Measurements from ENCODE around the gene DMWD.

Gene DMWD

DNA sequence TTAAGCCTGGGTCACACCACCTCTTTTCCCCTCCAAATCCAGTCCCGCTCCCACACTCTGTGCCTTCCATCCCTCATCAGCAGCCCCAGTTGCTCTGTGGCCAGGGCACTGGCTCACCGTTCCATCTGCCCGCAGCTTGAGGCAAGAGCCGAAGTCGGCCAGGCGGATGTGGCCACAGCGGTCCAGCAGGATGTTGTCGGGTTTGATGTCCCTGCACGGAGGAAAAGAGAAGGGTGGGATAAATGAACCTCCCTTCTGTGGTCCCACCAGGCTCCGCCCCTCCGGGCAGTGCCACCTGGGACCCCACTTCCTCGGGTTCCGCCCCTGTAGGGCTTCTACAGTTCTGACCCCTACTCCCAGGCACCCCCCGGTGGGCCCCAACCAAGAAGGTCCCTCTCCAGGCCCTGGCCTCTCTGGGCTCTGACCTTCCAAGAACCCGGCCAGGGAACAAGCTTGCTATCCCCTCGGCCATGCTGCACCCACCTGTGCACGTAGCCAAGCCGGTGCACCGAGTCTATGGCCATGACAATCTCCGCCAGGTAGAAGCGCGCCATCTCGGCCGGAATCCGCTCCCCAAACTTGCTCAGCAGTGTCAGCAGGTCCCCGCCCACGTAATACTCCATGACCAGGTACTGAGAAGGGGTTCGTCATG lies 14.5 kb downstream of the DMWD start:
- H3K9me3 ChIP-seq (ENCODE audit: control insufficient read depth, insufficient read depth, low read length): no peaks in the 10 kb centered on the region
- no peak overlapping the region for H3K9ac ChIP-seq (ENCODE audit: low read depth, low read length)
- no peak overlapping the region for H3K4me3 ChIP-seq (ENCODE audit: low read depth, low read length)
- H3K36me3 ChIP-seq (ENCODE audit: control insufficient read depth, insufficient read depth, low read length): peaks cover 12% of the 10 kb centered on the region
- H3K27me3 ChIP-seq (ENCODE audit: control insufficient read depth, insufficient read depth, low read length): peaks cover 14% of the 10 kb centered on the region; the same call in 1 of the 2 replicates
- H3K4me1 ChIP-seq (ENCODE audit: control insufficient read depth, insufficient read depth, low read length): peaks cover 17% of the 10 kb centered on the region
- H3K27ac ChIP-seq (ENCODE audit: low read depth, low read length): no peak overlapping the region

DNA sequence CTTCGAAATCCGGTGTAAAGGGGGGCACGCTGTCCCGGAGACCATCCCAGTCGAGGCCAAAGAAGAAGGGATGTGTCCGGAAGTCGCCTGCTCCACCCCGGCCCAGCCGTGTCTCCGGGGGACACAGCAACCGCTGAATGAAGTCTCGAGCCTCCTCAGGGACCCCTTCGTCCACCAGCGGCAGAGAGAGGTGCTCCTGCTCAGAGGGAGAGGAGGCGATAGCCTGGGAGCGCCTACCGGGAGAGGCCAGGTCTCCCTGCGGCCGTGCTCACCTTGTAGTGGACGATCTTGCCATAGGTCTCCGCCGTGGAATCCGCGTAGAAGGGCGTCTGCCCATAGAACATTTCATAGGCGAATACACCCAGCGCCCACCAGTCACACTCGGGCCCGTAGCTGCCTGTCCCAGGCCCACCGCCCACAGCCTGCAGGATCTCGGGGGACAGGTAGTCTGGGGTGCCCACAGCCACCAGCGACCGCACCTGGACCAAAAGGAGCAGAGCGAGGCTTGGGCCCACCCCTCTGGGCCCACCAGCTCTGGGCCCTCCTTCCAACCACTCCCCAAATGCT lies 15.2 kb downstream of the DMWD start:
- peaks cover 14% of the 10 kb centered on the region for H3K4me1 ChIP-seq (ENCODE audit: control insufficient read depth, insufficient read depth, low read length)
- peaks cover 12% of the 10 kb centered on the region for H3K36me3 ChIP-seq (ENCODE audit: control insufficient read depth, insufficient read depth, low read length)
- peaks cover 14% of the 10 kb centered on the region; the same call in 1 of the 2 replicates for H3K27me3 ChIP-seq (ENCODE audit: control insufficient read depth, insufficient read depth, low read length)
- H3K9ac ChIP-seq (ENCODE audit: low read depth, low read length): no peak overlapping the region
- H3K27ac ChIP-seq (ENCODE audit: low read depth, low read length): no peak overlapping the region
- no peak overlapping the region for H3K4me3 ChIP-seq (ENCODE audit: low read depth, low read length)
- no peaks in the 10 kb centered on the region for H3K9me3 ChIP-seq (ENCODE audit: control insufficient read depth, insufficient read depth, low read length)

DNA sequence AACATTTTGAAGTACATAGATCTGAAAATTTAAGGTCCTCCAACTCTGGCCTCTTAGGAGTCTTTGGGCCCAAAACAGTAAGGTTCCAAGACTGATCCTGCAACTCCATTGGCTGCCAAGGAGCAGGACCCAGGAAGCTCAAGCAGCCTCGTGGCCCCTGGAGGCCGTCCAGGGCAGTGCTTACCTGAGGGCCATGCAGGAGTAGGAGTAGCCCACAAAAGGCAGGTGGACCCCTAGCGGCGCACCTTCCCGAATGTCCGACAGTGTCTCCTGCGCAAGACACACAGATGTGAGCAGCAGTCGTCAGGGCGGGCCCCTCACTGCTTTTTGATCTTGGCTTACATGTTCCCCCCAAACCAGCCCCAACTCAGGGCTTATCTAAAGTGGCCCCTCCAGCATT lies 17.9 kb downstream of the DMWD start:
- H3K36me3 ChIP-seq (ENCODE audit: control insufficient read depth, insufficient read depth, low read length): peaks cover 12% of the 10 kb centered on the region

DNA sequence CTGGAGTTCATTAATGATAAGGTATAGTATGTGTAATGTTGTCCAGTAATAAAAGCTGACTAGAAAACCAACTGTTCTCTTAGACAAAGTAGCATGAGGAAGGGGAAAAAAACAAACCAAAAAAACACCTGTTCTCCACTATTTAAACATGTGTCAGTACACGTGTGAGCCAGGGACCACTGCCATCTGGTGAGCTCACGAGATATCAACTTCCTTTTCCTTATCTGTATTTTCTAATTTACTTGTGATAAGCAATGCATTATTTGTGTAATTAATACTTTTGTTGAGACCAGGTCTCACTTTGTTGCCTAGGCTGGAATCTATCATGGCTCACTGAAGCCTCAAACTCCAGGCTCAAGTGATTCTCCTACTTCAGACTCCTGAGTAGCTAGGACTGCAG lies 19.3 kb downstream of the DMWD start:
- Histone ChIP-seq H3K27ac (ENCODE audit: low read depth, low read length) (no peak overlapping the region), H3K4me1 (ENCODE audit: control insufficient read depth, insufficient read depth, low read length) (peaks cover 9% of the 10 kb centered on the region; the same call in 1 of the 2 replicates), H3K9ac (ENCODE audit: low read depth, low read length) (no peak overlapping the region), H3K9me3 (ENCODE audit: control insufficient read depth, insufficient read depth, low read length) (no peaks in the 10 kb centered on the region), H3K27me3 (ENCODE audit: control insufficient read depth, insufficient read depth, low read length) (no peaks in the 10 kb centered on the region), H3K4me3 (ENCODE audit: low read depth, low read length) (no peak overlapping the region), H3K36me3 (ENCODE audit: control insufficient read depth, insufficient read depth, low read length) (peaks cover 12% of the 10 kb centered on the region)

More for the DNA sequence above, 17.9 kb downstream of the DMWD start:
- H3K9me3 ChIP-seq (ENCODE audit: control insufficient read depth, insufficient read depth, low read length): no peaks in the 10 kb centered on the region
- no peak overlapping the region for H3K4me3 ChIP-seq (ENCODE audit: low read depth, low read length)
- H3K9ac ChIP-seq (ENCODE audit: low read depth, low read length): no peak overlapping the region
- 0 out of 2 replicates have a peak, but pooled peaks cover 1% of the 10 kb centered on the region for H3K27me3 ChIP-seq (ENCODE audit: control insufficient read depth, insufficient read depth, low read length)
- H3K27ac ChIP-seq (ENCODE audit: low read depth, low read length): no peak overlapping the region
- peaks cover 15% of the 10 kb centered on the region for H3K4me1 ChIP-seq (ENCODE audit: control insufficient read depth, insufficient read depth, low read length)

DNA sequence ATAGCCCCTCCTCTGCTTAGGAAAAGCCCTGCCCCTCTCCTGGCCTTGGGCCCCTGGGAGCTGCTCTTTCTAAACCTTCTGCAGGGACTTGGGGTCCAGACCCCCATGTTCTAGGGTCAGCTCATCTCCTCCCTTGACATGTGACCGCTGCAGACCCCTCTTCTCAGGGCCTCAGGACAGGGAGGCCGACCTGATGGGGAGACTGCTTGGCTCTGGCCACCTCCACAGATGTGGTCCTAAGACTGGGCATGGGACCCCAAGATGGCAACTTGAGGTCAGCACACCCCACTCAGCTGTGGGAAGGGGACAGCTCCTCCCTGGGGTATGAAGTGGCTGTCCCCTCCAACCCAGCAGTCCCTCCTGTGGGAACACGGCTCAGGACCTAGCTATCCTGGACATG lies 19.7 kb downstream of the DMWD start:
- H3K27ac ChIP-seq (ENCODE audit: low read depth, low read length): no peak overlapping the region
- H3K27me3 ChIP-seq (ENCODE audit: control insufficient read depth, insufficient read depth, low read length): no peaks in the 10 kb centered on the region
- H3K9me3 ChIP-seq (ENCODE audit: control insufficient read depth, insufficient read depth, low read length): no peaks in the 10 kb centered on the region

DNA sequence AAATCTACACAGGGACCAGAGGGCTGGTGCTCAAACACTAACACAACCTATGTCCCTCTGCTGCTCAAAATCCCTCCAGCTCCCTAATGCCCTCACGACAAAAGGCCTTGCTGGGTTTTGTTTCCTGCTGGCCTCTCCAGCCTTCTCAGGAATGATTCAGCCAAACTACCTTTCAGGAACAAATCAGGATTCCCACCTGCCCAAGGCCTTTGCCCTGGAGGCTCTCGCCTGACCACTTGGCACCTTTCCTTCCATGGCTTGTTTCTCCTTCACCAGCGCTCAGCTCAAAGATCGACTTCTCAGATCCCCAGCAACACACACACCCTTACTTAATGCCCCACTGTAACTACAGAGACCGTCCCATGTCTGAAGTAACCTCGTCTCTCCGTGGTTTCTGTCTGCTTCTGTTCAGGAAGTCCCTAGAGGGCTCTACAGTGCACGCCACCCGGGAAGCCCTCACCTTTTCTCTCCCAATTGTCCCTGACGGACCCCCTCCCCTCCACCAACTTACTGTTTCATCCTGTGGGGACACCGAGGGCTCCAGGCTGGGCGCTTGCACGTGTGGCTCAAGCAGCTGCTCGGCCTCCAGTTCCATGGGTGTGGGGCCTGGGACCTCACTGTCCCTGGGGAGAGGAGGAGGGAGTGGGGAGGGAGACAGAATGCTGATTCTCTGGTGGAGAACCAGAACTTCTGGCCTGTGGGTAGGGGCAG lies 20.4 kb downstream of the DMWD start:
- Histone ChIP-seq H3K27ac (ENCODE audit: low read depth, low read length) (peak overlapping the region; percentile 35), H3K4me3 (ENCODE audit: low read depth, low read length) (no peak overlapping the region), H3K9ac (ENCODE audit: low read depth, low read length) (no peak overlapping the region), H3K9me3 (ENCODE audit: control insufficient read depth, insufficient read depth, low read length) (no peaks in the 10 kb centered on the region), H3K36me3 (ENCODE audit: control insufficient read depth, insufficient read depth, low read length) (peaks cover 8% of the 10 kb centered on the region), H3K4me1 (ENCODE audit: control insufficient read depth, insufficient read depth, low read length) (peaks cover 9% of the 10 kb centered on the region; the same call in 1 of the 2 replicates), H3K27me3 (ENCODE audit: control insufficient read depth, insufficient read depth, low read length) (no peaks in the 10 kb centered on the region)

More for the DNA sequence above, 19.7 kb downstream of the DMWD start:
- Histone ChIP-seq H3K4me3 (ENCODE audit: low read depth, low read length) (no peak overlapping the region), H3K9ac (ENCODE audit: low read depth, low read length) (no peak overlapping the region), H3K4me1 (ENCODE audit: control insufficient read depth, insufficient read depth, low read length) (peaks cover 9% of the 10 kb centered on the region; the same call in 1 of the 2 replicates), H3K36me3 (ENCODE audit: control insufficient read depth, insufficient read depth, low read length) (peaks cover 12% of the 10 kb centered on the region)

DNA sequence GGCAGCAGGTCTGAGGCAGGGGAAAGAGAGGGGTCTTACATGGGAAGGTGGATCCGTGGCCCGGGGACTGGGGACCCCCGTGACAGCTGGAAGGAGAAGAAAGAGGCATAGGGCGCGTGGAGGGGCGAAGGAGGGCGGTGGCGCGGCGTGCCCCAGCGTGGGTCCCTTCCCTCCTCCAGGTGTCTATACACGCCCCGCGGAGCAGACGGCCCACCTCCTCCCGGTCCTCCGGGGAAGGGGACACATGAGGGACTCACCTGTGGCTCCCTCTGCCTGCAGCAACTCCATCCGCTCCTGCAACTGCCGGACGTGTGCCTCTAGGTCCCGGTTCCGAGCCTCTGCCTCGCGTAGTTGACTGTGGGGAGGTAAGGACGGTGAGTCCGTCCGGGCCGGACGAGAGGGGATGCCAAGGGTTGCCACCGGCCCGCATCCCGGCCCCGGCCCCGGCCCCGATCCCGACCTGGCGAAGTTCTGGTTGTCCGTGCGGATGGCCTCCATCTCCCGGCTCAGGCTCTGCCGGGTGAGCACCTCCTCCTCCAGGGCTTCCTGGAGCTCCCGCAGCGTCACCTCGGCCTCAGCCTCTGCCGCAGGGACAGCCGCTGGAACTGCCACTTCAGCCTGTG lies 21.2 kb downstream of the DMWD start:
- peak overlapping the region; percentile 72 for H3K4me3 ChIP-seq (ENCODE audit: low read depth, low read length)
- no peaks in the 10 kb centered on the region for H3K36me3 ChIP-seq (ENCODE audit: control insufficient read depth, insufficient read depth, low read length)
- H3K27ac ChIP-seq (ENCODE audit: low read depth, low read length): peak overlapping the region; percentile 35
- peaks cover 16% of the 10 kb centered on the region; the same call in 1 of the 2 replicates for H3K4me1 ChIP-seq (ENCODE audit: control insufficient read depth, insufficient read depth, low read length)
- no peaks in the 10 kb centered on the region for H3K9me3 ChIP-seq (ENCODE audit: control insufficient read depth, insufficient read depth, low read length)
- H3K9ac ChIP-seq (ENCODE audit: low read depth, low read length): 0 out of 2 replicates have a peak overlapping the region, but pooled peaks have one; percentile 26
- H3K27me3 ChIP-seq (ENCODE audit: control insufficient read depth, insufficient read depth, low read length): no peaks in the 10 kb centered on the region

DNA sequence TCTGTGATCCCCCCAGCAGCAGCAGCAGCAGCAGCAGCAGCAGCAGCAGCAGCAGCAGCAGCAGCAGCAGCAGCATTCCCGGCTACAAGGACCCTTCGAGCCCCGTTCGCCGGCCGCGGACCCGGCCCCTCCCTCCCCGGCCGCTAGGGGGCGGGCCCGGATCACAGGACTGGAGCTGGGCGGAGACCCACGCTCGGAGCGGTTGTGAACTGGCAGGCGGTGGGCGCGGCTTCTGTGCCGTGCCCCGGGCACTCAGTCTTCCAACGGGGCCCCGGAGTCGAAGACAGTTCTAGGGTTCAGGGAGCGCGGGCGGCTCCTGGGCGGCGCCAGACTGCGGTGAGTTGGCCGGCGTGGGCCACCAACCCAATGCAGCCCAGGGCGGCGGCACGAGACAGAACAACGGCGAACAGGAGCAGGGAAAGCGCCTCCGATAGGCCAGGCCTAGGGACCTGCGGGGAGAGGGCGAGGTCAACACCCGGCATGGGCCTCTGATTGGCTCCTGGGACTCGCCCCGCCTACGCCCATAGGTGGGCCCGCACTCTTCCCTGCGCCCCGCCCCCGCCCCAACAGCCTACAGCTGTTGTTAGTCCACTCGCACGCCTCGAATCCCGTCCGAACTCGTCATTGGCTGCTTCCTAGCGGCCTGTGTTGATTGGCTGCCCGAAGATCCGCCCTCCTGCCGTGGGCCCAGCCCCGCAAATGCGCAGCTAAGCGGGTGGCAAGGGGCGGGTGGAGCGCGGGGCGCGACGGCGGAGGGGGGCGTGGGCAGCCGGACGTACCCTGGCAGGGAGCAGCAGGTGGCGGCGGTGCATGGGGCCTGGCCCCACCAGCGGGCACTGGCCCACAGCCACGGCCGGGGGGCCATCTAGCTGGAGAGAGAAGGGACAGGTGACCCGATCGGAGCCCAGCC lies 22.2 kb downstream of the DMWD start:
- Histone ChIP-seq H3K4me3 (ENCODE audit: low read depth, low read length) (peak overlapping the region; percentile 72), H3K4me1 (ENCODE audit: control insufficient read depth, insufficient read depth, low read length) (peaks cover 18% of the 10 kb centered on the region; the same call in 1 of the 2 replicates), H3K9me3 (ENCODE audit: control insufficient read depth, insufficient read depth, low read length) (no peaks in the 10 kb centered on the region), H3K27me3 (ENCODE audit: control insufficient read depth, insufficient read depth, low read length) (no peaks in the 10 kb centered on the region), H3K9ac (ENCODE audit: low read depth, low read length) (peak overlapping the region; percentile 76), H3K36me3 (ENCODE audit: control insufficient read depth, insufficient read depth, low read length) (no peaks in the 10 kb centered on the region), H3K27ac (ENCODE audit: low read depth, low read length) (peak overlapping the region; percentile 98)

DNA sequence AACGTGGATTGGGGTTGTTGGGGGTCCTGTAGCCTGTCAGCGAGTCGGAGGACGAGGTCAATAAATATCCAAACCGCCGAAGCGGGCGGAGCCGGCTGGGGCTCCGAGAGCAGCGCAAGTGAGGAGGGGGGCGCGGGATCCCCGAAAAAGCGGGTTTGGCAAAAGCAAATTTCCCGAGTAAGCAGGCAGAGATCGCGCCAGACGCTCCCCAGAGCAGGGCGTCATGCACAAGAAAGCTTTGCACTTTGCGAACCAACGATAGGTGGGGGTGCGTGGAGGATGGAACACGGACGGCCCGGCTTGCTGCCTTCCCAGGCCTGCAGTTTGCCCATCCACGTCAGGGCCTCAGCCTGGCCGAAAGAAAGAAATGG lies 22.8 kb downstream of the DMWD start:
- Histone ChIP-seq H3K9ac (ENCODE audit: low read depth, low read length) (peak overlapping the region; percentile 62), H3K27ac (ENCODE audit: low read depth, low read length) (peak overlapping the region; percentile 98), H3K4me1 (ENCODE audit: control insufficient read depth, insufficient read depth, low read length) (peaks cover 24% of the 10 kb centered on the region)

More for the DNA sequence above, 22.8 kb downstream of the DMWD start:
- peak overlapping the region; percentile 72 for H3K4me3 ChIP-seq (ENCODE audit: low read depth, low read length)
- no peaks in the 10 kb centered on the region for H3K9me3 ChIP-seq (ENCODE audit: control insufficient read depth, insufficient read depth, low read length)
- no peaks in the 10 kb centered on the region for H3K36me3 ChIP-seq (ENCODE audit: control insufficient read depth, insufficient read depth, low read length)
- H3K27me3 ChIP-seq (ENCODE audit: control insufficient read depth, insufficient read depth, low read length): no peaks in the 10 kb centered on the region

All from HUES48 (cell line).